GM19023 (cell line): ENCODE results near the gene SPAG17.
"Not testable (repeated sequence)": the region's sequence is repeated elsewhere in the genome, so short reads cannot be mapped to it uniquely, and the experiment has no call there.

Experiments
- ATAC-seq: cut with Tn5 transposase; IDR thresholded peaks from one replicate; pipeline ENCODE4 v1.9.1; 2021; ENCODE audit warnings: mild to moderate bottlenecking, moderate library complexity; ENCODE audit not compliant: unreplicated experiment

SPAG17 gene

DNA sequence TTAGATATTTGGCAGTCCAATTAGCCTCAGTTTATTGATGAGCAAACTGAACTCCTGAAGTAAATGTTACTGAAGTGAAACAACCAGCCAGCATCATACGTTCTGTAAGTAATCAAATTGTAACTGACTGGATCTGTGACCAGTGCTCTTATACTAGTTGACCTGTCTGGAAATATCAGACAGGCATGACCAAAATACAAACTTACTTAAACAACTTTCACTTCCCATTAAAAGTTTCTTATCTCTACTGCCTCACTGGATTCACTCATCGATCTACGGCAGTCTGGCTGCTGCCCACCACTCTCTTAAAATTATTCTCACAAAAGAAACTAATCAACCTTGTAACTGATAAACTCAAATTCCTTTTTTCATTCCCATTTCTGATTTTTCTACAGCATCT is 199.1 kb downstream of the SPAG17 start:
- no peak for ATAC-seq

DNA sequence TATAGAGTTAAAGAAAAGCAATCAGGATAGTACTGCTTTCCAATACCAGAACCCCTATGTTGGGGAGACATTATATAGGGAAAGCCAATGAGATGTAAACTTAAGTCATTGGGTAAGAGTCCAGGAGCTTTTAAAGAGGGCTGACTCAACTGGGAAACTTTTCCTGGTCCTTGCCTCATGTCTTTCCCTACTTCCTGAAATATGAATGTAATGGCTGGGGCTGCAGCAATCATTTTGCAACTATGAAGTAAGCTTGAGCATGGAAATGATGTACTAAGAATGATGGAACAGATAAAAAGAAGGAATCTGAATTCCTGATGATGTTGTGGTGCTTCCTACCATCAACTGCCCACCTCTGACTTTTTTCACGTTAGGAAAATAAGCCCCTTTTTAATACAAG is 199.8 kb downstream of the SPAG17 start:
- no peak for ATAC-seq

DNA sequence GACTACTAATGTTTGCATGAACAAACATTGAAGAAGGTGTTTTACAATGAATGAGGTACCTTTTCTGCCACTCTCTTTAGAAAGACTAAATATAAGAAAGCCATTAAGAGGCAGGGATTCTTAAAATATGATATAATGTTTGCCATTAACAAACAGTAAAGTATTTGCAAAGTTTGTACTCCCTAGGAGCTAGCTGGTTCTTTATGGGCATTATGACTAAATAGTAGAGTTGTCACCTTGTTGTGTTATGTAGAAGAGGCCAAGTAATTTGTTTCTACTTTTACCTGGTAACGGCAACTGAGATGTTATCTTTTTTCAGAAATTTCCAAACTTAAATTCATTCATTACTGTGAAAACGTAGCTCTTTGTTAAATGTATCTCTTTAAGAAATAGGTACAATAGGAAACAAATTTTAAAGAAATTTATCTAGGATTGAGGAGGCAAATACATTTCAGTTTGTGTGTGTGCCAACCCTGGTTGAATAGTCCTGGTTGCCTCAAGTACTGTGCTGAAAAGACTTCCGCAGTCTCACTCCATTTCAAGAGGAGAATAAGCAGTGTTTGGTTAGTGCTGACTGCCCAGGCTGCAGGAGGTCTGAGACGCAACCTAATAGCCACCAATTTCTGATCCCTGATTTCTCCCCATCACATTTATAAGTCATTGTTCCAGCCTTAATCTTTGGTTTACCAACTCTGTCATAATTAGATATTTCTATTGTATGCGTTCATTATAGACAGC is 203.4 kb downstream of the SPAG17 start:
- no peak for ATAC-seq

DNA sequence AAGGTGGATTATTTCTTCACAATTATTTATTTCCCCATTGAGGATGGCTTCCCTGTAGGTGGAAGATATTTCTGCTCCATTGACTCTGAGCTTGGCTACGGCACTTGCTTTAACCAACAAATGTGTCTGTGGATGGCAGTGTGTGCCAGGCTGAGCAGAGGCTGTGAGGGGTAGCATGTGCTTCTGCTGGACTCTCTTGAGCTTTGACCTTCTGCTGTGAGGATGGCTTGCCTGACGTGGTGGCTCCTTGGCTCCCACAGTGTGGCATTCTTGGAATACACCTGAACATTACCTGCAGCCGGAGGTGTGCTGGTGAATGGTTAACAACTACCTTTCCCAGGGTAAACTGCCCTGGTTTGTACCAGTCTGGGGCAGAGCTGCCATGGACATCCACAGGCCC is 208.6 kb downstream of the SPAG17 start:
- no peak for ATAC-seq

DNA sequence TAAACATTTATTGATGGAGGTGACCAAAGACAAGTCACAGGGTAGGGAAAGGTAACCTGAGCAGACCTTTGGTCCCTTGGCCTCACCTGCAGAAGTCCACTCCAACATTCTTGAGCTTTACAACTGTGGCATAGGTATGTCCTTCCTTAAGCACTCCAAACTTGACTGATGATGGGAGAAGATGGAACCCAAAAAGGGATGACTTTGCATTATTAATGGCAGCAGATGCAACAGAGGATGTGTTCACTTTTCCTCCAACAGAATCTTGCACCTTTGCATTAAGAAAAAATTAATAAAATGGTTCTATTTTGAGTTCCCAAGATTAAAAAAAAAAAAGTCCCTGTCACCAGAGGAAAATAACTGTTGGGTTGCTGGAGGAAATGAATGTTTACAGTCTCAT is 213.3 kb downstream of the SPAG17 start:
- no peak for ATAC-seq

DNA sequence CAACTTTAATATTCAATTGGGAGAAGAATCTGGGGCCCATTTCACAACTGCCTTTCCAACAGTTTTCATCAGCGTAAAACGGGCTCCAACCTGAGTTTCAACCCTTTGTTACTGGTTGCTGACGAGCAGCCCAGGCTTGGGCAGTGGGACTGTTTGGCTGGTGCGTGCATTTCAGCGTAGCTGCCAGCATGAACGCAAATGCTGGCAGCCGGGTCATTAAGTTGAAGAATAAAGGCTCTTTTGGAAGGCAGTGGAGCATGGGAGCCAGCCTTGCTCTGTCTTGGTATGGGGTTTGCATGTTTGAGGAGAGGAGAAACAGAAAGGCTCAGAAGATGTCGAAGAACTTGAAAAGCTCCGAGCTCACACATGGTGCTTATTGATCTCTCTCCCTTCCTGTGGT is 214.8 kb downstream of the SPAG17 start:
- ATAC-seq, result no peak

DNA sequence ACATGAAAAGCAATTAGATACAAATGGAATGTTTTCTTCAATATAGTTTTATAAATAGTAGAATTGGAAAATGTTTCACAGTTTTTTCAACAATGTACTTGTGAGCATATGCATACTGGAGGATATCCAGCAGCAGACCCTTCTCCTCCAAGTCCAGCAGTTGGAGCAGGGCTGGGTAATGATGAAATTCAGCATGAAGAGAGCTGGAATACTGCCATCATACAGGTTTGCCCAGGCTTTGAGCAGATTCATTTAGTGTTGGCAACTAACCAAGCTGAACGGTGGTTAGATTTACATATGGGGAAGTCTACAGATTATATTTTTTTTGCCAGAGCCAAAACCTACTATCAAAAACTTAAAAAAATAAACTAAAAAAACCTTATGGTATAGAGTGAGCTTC is 217.1 kb downstream of the SPAG17 start:
- ATAC-seq, result no peak

DNA sequence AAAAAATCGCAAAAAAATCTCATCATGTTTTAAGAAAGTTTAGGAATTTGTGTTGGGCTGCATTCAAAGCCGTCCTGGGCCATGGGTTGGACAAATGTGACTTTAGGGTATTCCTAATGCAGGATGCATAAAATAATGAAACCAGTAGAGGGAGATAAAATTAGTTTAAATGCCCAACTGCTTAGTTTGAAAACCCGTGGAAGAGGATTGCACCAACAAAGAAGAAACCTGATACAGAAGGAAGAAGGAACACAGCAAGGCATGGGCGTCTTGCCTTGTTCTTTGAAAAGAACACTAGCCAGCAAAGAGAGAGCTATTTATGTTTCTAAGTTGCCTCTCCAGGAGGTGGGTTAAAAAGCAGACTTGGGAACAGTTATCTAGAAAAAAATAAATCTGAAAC is 217.6 kb downstream of the SPAG17 start:
- ATAC-seq, result no peak

DNA sequence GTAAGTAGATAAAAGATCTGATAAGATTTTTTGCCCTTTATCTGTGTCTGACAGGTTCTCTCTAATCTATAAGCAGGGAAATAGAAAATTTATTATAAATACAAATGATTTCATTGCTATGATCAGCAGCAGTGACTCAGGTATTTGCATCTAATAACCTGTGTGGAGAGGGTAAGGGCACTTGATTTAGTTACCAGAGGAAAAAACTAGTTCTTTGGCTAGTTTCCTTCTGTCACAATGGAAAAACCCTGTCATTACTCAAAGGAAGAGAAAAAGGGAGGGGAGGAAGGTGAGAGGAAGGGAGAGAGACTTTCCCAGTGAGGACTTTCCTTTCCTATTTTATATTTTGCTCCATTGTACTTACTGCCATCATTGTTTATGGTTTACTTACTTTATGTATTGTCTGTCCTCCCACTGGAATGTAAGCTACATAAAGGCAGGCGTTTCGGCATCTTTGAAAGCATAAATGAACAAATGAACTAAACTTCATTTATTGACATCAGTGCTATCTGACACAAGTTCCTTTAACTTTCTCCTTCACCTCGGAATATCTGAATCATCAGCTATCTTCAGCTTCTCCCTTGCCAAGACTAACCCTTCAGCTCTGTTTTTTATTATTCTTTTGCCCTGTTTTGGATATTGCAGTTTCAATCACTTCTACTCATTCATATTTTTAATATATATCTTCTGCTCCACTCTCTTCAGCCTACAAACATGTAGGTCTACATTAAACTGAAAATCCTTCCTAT is 220.6 kb downstream of the SPAG17 start:
- no peak for ATAC-seq

DNA sequence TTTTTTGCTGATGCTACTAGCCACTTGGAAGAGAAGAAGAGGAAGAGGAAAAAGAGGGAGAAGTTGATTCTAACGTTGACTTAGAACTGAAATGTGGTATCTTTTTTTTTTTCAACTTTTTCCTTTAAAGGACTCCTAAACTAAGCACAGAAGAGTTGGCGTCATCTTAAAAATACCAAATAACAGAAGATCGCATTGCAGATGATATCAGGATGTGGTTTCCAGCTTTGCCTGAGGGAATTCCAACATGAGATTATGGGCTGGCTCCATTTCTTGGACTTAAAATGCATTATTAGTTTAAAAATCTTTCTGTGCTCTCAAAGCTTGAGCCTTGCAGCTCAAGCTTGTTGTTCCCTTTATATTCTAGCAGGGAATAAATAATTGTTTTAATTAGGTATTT is 225.7 kb downstream of the SPAG17 start:
- no peak for ATAC-seq

DNA sequence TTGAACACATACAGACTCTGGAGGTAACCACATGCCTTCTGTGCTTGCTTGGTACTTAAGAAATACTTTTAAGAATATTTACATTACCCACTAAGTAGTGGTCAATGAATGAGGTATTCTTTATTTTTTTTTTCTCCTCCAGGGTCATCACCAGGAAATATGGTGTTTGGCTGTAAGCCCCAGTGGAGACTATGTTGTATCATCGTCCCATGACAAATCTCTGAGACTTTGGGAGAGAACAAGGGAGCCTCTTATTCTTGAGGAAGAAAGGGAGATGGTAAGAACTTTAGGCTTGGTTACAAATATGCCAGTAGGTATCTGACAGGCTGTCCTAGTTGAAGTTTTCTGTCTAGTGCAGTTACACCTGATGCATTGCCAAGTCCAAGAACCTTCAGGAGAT is 232.6 kb downstream of the SPAG17 start:
- no peak for ATAC-seq

DNA sequence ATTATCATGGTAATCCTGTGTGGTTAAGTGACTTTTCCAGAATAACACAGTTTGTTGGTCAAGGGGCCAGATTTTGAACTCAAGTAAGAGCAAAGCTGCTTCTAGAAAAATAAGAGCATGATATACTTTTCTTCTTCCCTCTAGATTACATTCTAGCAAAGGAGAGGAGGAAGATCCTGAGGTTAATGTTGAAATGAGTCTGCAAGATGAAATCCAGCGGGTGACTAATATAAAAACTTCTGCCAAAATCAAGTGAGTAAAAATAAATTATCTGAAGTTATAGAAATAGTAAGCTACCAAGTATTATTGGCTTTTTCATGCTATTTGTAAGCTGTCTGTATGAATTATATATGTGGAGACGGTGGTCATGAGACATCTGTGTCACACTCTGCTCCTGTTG is 242.7 kb downstream of the SPAG17 start:
- no peak for ATAC-seq

DNA sequence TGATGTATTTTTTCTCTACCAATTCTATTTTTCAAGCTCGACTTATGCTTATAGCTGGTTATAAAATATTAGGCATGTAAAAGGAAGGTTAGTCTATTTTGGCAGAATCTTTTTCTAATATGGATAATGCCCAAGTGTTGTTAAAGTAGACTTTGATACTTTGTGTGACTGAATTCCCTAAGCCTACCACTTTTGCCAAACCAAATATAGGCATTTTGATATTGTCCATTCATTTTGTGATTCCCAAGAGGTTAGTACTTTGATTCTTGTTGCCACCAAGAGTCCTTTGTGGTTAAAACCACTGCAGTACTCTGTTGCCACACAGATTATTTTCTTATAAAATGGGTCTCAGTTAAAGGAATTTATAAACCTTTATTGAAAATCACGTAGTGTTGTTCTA is 251.3 kb downstream of the SPAG17 start:
- no peak for ATAC-seq

DNA sequence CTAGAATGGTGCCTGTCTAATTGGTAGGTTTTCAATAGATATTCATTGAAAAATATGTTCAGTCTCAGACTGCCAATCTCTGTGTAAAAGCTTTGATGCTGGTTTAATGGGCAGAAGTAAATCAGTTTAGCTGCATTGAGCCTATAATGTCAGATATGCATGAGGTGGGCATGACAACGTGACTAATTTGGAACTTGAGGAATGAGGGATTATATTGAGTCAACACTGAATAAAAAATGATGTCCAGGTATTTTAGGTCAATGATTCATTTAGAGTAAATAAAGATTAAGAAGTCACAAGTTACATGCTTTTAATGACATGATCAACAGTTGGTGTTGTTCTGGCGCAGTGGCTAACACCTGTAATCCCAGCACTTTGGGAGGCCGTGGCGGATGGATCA is 252.5 kb downstream of the SPAG17 start:
- no peak for ATAC-seq

DNA sequence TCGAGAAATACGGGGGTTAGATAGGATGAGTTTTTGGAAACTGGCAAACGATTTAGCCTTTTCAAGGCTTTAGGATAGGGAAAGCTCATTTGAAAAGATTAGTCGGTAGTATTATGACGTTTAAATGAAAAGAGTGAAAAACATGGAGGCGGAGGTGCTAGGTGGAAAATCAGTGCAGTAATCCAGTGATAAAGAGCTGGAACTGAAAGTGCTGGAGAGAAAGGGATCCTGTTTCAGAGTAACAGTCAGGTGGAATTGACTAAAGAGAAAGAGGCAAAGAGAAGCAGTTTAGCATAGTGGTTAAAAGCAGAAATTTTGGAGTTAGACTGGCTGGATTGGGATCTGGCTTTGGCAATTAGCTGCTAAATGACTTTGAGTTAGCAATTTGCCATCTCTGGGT is 254.5 kb downstream of the SPAG17 start:
- no peak for ATAC-seq

DNA sequence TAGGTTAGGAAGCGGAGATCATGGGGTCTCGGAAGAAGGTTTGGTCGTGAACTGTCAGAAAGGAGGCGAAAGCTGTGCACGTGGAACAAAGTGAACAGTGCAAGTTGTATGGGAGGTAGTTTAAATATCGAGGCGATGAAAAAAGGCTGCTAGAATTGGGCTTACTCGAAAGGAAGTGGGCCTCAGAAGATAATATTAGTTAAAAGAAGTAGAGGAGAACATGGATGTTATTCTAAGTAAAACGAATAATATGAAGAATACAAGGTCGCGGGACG is 254.9 kb downstream of the SPAG17 start:
- ATAC-seq, result no peak

DNA sequence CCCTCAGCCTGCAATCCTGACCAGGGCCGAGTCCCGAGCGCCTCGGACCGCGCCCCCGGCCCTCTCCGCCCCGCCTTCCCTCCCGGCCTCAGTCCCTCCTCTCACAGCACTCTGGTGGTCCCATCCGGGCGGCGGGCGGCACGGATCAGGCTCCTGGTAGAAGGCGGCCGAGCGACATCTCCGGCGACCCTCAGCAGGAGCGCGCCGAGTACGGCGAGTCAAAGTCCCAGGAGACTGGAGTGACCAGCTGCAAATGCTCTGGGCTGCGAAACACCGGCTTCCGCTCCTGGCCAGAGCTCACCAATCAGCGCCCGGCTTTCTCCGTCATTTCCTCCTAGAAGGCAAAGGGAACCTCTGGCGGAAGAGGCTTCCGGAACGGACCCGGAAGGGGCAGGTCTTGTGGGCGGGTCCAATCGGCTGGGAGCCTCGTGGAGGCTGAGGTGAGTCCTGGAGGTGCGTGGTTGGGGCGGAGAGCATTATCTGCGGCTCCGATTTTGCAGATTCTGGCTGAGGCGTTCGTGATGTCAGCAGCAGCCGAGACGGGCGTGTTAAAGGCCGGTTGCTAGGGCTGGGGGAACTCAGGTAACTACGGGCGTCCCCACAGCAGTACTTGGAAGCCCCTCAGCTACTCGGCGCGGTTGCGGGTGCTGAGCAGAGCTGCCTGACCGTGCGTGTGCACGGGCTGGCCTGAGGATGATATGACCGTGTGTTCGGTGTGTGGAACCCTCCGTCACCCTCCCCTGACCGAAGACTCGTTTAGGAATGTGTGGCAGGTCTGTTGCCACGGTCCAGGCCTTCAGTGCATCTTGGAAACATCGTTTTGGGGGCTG is 255.5 kb downstream of the SPAG17 start, which contains the start of the genes GDAP2 and WDR3:
Gene GDAP2 (minus strand): TSS at position 279 of the 830 bp plus-strand sequence. CDS start 9,264 bp downstream, outside the sequence.
Gene WDR3 (plus strand): TSS at position 397 of the 830 bp plus-strand sequence. CDS start 3,581 bp downstream, outside the sequence.
- peak; percentile 94 for ATAC-seq

DNA sequence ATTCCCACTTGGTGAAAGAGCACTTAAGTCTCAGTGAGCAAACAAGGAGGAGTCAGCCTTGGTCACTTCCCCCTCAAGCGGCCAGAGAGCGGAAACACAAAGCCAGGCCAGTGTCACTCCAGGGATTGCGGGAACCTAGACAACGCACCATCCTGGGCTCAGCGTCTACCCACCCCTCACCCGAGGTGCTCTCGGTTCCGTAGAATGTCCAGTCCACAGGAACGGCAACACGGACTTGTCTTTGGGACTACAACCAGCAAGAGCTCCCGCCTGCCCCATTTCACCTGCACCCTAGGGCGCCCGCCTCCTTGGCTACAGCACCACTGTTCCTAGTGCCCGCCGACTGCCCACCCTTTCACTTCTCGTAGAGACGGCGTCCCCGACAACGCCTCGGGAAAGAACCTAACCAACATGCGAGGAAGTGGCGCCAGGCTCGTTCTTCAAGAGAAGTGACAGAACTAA is 256.1 kb downstream of the SPAG17 start:
- ATAC-seq, result peak; percentile 44

DNA sequence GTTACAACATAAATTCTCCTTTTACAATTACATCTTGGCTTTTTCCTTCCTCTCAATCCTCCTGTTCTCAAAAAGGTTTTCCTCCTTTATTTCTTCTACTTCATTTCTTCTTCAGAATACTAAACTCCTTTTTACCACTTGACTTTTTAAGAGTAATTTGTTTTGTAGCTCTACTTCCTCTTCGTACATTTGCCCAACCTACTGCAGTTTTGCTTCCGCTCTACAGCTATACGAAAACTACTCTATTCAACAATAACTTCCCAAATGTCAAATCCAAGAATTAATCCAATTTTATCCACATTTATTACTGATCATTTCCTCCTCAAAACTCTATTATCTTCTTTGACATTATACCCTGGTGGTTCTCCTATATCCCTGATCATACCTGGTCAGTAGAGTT is 259.0 kb downstream of the SPAG17 start:
- ATAC-seq, result no peak

DNA sequence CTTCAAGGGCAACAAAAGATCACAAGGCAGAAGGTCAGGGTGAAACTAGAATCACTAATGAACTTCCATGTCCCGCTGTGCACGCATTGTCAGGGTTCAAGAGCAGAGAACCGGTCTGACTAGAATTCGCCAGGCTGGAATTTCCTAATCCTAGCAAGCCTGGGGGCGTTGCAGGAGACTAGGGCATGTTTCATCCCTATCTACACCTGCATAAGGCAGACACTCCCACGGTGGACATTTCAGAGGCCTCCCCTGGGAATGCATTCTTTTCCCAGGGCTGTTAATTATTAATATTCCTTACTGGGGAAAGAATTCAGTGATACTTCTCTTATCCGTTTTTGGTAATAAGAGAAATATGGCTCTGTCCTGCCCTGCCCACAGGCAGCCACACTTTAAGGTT is 262.3 kb downstream of the SPAG17 start:
- ATAC-seq, result not testable (repeated sequence)

DNA sequence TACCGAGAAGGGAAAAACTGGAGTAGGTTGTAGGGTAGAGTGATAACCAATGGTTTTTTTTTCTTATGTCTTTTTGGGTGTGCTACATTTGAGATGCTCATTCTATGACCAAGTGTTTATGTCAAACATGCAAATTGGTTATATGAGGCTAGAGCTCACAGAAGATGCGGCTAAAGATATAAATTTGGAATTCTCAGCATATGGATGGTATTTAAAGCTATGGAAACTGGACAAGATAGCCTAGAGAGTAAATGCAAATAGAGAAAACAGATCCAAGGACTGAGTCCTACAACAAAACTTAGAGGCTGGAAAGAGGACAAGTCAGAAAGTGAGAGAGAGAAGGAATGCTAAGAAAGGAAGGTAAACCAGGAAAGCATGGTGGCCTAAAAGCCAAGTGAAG is 263.0 kb downstream of the SPAG17 start:
- ATAC-seq, result no peak

DNA sequence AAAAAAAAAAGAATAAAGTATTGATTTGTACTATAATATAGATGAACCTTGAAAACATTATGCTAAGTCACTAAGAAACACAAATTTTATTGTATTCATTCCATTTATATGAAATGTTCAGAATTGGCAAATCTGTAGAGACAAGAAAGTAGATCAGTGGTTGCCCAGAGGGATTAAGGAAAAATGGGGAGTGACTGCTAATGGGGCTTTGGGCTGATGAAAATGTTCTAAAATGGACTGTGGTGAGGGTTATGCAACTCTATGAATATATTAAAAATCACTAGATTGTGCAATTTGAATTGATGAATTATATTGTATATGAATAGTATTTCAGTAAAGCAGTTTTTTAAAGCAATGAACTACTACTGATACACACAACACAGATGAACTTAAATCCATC is 265.7 kb downstream of the SPAG17 start:
- no peak for ATAC-seq
